ENCODE results near the gene CACNA1G. TPM values are rescaled to one million over a fixed set of nuclear protein-coding genes. Genes with fewer than 3 reads are reported as not detected.

CACNA1G gene
- total RNA-seq, 3 donors from 2014 or later (not counting 1 experiment from before 2014, with no cell fraction given) = not detected

DNA sequence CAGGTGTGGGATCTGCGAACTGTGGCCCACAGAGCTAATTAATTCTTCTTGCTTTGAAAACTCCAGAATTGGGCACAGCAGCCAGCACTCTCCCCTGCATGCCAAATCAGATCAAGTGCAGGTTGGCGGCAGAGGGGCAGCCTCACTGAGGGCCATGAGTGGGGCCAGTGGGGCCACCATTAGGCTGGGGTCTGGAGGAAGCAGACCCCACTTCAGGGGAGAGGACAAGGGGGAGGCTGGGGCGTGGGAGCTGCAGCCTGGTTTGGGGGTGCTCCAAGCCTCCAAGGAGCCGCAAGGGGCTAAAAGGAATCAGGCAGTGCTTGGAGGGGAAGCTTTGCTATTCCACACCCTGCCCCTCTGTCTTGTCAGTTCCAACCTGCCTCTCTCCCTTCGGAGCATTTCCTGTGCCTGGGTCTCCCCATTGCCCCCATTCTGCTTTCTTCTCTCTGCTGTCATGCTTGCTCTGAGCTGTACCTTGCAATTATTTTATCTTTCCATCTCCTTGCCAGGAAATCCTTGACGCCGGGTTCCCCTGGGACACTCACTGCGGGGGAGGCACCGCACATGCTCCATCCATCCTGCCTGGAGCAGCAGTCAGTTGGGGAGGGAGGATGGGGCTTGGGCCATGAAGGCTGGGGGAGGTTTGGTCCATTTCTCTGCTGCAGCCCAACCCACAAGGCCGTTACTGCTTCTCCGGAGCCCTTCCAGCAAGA lies 70.8 kb downstream of the CACNA1G start:
- no peaks in the 10 kb centered on the region for H3K36me3 ChIP-seq (ENCODE audit: control insufficient read depth, insufficient read depth, low read length)
- no peak for TF ChIP-seq CTCF (IDR thresholded peaks at IDR 0.05)
- intact Hi-C loops (cut with micrococcal nuclease) = no loop called here
- 74% methylated on average over 11 of the region's 11 CpGs for WGBS (ENCODE audit: insufficient coverage)
- DNase-seq (no peak), ATAC-seq (no peak)
- Mint-ChIP-seq H3K27me3 (ENCODE audit: low read depth in 2 of 2) (peaks cover 37 to 45% of the 10 kb centered on the region in 2 donors), H3K9me3 (no peaks in the 10 kb centered on the region), H3K4me3 (no peak overlapping the region), H3K27ac (no peak overlapping the region), H3K4me1 (peaks cover 0 to 9% of the 10 kb centered on the region in 2 donors), H3K36me3 (no peaks in the 10 kb centered on the region)
- peaks cover 12% of the 10 kb centered on the region for H3K27me3 ChIP-seq (ENCODE audit: control insufficient read depth, insufficient read depth, low read length)
- no peaks in the 10 kb centered on the region for H3K9me3 ChIP-seq (ENCODE audit: control insufficient read depth, insufficient read depth, low read length)
- H3K27ac ChIP-seq (ENCODE audit: low read length) = no peak overlapping the region
- no peak overlapping the region for H3K4me3 ChIP-seq (ENCODE audit: low read length)
- H3K4me1 ChIP-seq (ENCODE audit: control insufficient read depth, insufficient read depth, low read length) = peaks cover 8% of the 10 kb centered on the region

DNA sequence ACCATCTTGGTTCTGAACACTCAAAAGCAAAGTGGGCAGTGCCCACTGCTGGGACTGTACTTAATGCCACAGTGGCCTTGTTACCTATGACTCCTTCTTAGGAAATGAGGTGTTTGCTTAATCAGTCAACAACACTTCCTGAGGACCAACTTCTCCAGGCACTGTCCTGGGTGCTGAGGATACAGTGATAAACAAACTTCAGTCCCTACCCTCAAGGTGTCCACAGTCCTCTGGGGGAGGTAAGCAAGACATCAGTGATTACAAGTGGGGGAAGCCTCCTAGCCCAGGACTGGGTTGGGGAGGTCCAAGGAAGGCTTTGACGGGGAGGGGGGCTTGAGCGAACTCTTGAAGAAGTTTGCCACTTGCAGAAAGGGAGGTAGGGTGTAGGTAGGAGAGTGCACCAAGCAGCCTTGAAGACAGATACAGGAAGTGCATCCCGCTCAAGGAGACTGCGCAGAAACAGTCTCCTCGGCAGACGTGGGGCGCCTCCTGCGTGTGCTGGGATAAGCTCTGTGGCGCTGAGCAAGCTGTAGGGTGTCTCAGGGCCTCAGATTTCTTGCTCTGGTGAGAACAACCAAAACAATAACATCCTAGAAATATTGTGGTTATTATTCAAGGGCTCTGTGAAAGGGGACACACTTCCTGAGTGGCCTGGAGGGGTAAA lies 71.5 kb downstream of the CACNA1G start:
- Mint-ChIP-seq H3K27ac (no peak overlapping the region), H3K36me3 (no peaks in the 10 kb centered on the region), H3K27me3 (ENCODE audit: low read depth in 2 of 2) (peaks cover 42 to 47% of the 10 kb centered on the region in 2 donors), H3K4me3 (no peak overlapping the region), H3K9me3 (no peaks in the 10 kb centered on the region), H3K4me1 (peaks cover 0 to 9% of the 10 kb centered on the region in 2 donors)
- intact Hi-C loops (cut with micrococcal nuclease) = no loop called here
- H3K4me3 ChIP-seq (ENCODE audit: low read length) = no peak overlapping the region
- peaks cover 8% of the 10 kb centered on the region for H3K4me1 ChIP-seq (ENCODE audit: control insufficient read depth, insufficient read depth, low read length)
- peaks cover 12% of the 10 kb centered on the region for H3K27me3 ChIP-seq (ENCODE audit: control insufficient read depth, insufficient read depth, low read length)
- ATAC-seq (no peak), DNase-seq (no peak)
- H3K27ac ChIP-seq (ENCODE audit: low read length) = no peak overlapping the region
- TF ChIP-seq CTCF (IDR thresholded peaks at IDR 0.05) = no peak
- no peaks in the 10 kb centered on the region for H3K9me3 ChIP-seq (ENCODE audit: control insufficient read depth, insufficient read depth, low read length)
- H3K36me3 ChIP-seq (ENCODE audit: control insufficient read depth, insufficient read depth, low read length) = no peaks in the 10 kb centered on the region
- WGBS (ENCODE audit: insufficient coverage) = 81% methylated on average over 9 of the region's 9 CpGs

- Mint-ChIP-seq H3K27ac (no peak overlapping the region), H3K27me3 (ENCODE audit: low read depth in 2 of 2) (peaks cover 47 to 48% of the 10 kb centered on the region in 2 donors)
These were observed 72.1 kb downstream of the CACNA1G start for GRCh38 chr17:50632637-50633036.

More at GRCh38 chr17:50632637-50633036, 72.1 kb downstream of the CACNA1G start:
- H3K9me3 ChIP-seq (ENCODE audit: control insufficient read depth, insufficient read depth, low read length) = no peaks in the 10 kb centered on the region
- WGBS (ENCODE audit: insufficient coverage) = 95% methylated on average over 5 of the region's 5 CpGs
- Mint-ChIP-seq H3K36me3 (no peaks in the 10 kb centered on the region), H3K4me1 (peaks cover 0 to 9% of the 10 kb centered on the region in 2 donors), H3K4me3 (no peak overlapping the region), H3K9me3 (no peaks in the 10 kb centered on the region)
- DNase-seq (no peak), ATAC-seq (no peak)
- H3K27me3 ChIP-seq (ENCODE audit: control insufficient read depth, insufficient read depth, low read length) = peaks cover 12% of the 10 kb centered on the region
- peaks cover 8% of the 10 kb centered on the region for H3K4me1 ChIP-seq (ENCODE audit: control insufficient read depth, insufficient read depth, low read length)
- no peak overlapping the region for H3K27ac ChIP-seq (ENCODE audit: low read length)
- no peak overlapping the region for H3K4me3 ChIP-seq (ENCODE audit: low read length)
- no peaks in the 10 kb centered on the region for H3K36me3 ChIP-seq (ENCODE audit: control insufficient read depth, insufficient read depth, low read length)
- intact Hi-C loops (cut with micrococcal nuclease) = no loop called here
- no peak for TF ChIP-seq CTCF (IDR thresholded peaks at IDR 0.05)
